NCI-H82 treated with DMSO at 0.1 percent for 48 hours (cell line): ENCODE data around the gene ZNF90.
"Not testable (repeated sequence)": the region's sequence is repeated elsewhere in the genome, so short reads cannot be mapped to it uniquely, and the experiment has no call there.

Experiments used
- DNase-seq: peaks from one replicate; lab custom pipeline; 2025; ENCODE audit not compliant: unreplicated experiment; lab: John Stamatoyannopoulos, UW

The ZNF90 gene

GRCh38 chr19:20077791-20078463 lies at the start of gene ZNF90:
TSS of gene ZNF90 (plus strand) at chr19:20078000. CDS start at chr19:20078133, 133 bp downstream.
- DNase-seq = no peak

GRCh38 chr19:20028611-20029010 lies 49.2 kb upstream of the ZNF90 start:
- no peak for DNase-seq

- no peak for DNase-seq
These were observed 41.9 kb upstream of the ZNF90 start for GRCh38 chr19:20035935-20036334.

- DNase-seq = no peak
These were observed 39.2 kb upstream of the ZNF90 start for GRCh38 chr19:20038358-20039202.

- DNase-seq = peak; percentile 98
These were observed 38.5 kb upstream of the ZNF90 start, which contains the start of gene ZNF682 for GRCh38 chr19:20039203-20039723. TSS of gene ZNF682 (minus strand) at chr19:20039505. CDS start at chr19:20039345, 160 bp downstream.

- DNase-seq = no peak
These were observed 33.1 kb upstream of the ZNF90 start for GRCh38 chr19:20044663-20045062.

GRCh38 chr19:20045742-20046141 lies 32.1 kb upstream of the ZNF90 start:
- DNase-seq = not testable (repeated sequence)

- peak; percentile 99 for DNase-seq
These were observed 25.7 kb upstream of the ZNF90 start for GRCh38 chr19:20051841-20052768.

- not testable (repeated sequence) for DNase-seq
These were observed 19.1 kb upstream of the ZNF90 start for GRCh38 chr19:20058738-20059137.

GRCh38 chr19:20060282-20060681 lies 17.5 kb upstream of the ZNF90 start:
- no peak for DNase-seq

GRCh38 chr19:20066861-20067260 lies 10.9 kb upstream of the ZNF90 start:
- DNase-seq = no peak

- DNase-seq = no peak
These were observed 9.9 kb upstream of the ZNF90 start for GRCh38 chr19:20067943-20068342.

GRCh38 chr19:20068559-20068958 lies 9.2 kb upstream of the ZNF90 start:
- DNase-seq = not testable (repeated sequence)

- no peak for DNase-seq
These were observed 7.1 kb upstream of the ZNF90 start for GRCh38 chr19:20070691-20071090.

- no peak for DNase-seq
These were observed 4.9 kb upstream of the ZNF90 start for GRCh38 chr19:20072936-20073335.

GRCh38 chr19:20078581-20079031 lies 806 bp downstream of the ZNF90 start:
- DNase-seq = no peak

- DNase-seq = no peak
These were observed 1.7 kb downstream of the ZNF90 start for GRCh38 chr19:20079476-20079875.

GRCh38 chr19:20080656-20081055 lies 2.9 kb downstream of the ZNF90 start:
- DNase-seq = no peak

- DNase-seq = peak; percentile 62
These were observed 4.5 kb downstream of the ZNF90 start for GRCh38 chr19:20082232-20082833.

GRCh38 chr19:20082876-20083275 lies 5.1 kb downstream of the ZNF90 start:
- DNase-seq = not testable (repeated sequence)
